OCI-LY3 (cell line): Measurements from ENCODE around the gene ABCA10.

Experiments
- EZH2phosphoT487 ChIP-seq: fragments of 200-600 bp; shearing (Covaris generic); IDR thresholded peaks from 2 replicates; pipeline ENCODE4 v1.6.1; 2018; ENCODE audit warnings: antibody characterized with exemption, mixed run types, low read depth
- TF ChIP-seq, protein P1 (sequence below): fragments of 200-600, 300-600 bp; sonication (generic); IDR thresholded peaks from 2 replicates; pipeline ENCODE4 v1.5.1; 2014; ENCODE audit warnings: antibody characterized with exemption, low read length, low read depth

DNA sequence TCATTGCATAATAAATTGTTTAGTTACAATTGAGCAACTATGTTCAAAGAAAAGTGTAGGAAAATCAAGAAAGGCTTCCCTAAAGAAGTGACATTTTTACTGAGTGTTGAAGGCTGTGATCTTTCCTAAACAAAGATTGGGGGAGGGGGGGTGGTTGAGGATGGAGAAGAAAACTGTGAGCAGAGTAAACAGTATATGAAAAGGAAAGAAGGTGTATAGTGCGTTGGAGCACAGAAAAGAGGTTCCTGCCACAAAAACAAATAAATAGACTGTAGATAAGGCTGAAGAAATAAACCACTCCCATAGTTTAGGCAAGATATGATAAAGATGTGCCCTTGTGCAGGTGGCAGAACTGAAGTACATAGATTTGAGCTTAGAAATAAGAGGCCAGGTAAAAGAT, 8.5 kb downstream of the ABCA10 start:
- TF ChIP-seq, protein P1, sequence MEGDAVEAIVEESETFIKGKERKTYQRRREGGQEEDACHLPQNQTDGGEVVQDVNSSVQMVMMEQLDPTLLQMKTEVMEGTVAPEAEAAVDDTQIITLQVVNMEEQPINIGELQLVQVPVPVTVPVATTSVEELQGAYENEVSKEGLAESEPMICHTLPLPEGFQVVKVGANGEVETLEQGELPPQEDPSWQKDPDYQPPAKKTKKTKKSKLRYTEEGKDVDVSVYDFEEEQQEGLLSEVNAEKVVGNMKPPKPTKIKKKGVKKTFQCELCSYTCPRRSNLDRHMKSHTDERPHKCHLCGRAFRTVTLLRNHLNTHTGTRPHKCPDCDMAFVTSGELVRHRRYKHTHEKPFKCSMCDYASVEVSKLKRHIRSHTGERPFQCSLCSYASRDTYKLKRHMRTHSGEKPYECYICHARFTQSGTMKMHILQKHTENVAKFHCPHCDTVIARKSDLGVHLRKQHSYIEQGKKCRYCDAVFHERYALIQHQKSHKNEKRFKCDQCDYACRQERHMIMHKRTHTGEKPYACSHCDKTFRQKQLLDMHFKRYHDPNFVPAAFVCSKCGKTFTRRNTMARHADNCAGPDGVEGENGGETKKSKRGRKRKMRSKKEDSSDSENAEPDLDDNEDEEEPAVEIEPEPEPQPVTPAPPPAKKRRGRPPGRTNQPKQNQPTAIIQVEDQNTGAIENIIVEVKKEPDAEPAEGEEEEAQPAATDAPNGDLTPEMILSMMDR = no peak
- TF ChIP-seq EZH2phosphoT487 = no peak
